Neural crest cell (in vitro differentiated cells): ENCODE measurements around the gene KMT2E. TPM values are rescaled to one million over a fixed set of nuclear protein-coding genes. Genes with fewer than 3 reads are reported as not detected.
A peak's percentile ranks its signal among the peaks of the same experiment; 100 is the strongest.
"Not testable (repeated sequence)": the region's sequence is repeated elsewhere in the genome, so short reads cannot be mapped to it uniquely, and the experiment has no call there.

Experiments
- DNase-seq: peaks from one replicate; pipeline ENCODE4 v3.0.0; 2021; ENCODE audit warnings: low read depth, mixed read lengths, low spot score
- H3K27ac Mint-ChIP-seq: one replicate; pipeline ENCODE4 v1.8.0; 2021; ENCODE audit warnings: mild to moderate bottlenecking, mixed read lengths; ENCODE audit not compliant: unreplicated experiment
- H3K27me3 Mint-ChIP-seq: 2 replicates; pipeline ENCODE4 v1.8.0; 2021; ENCODE audit warnings: low read depth, mild to moderate bottlenecking, mixed read lengths
- H3K36me3 Mint-ChIP-seq: 2 replicates; pipeline ENCODE4 v1.8.0; 2021; ENCODE audit warnings: low read depth, mild to moderate bottlenecking, mixed read lengths
- H3K4me1 Mint-ChIP-seq: 2 replicates; pipeline ENCODE4 v1.8.0; 2021; ENCODE audit warnings: mixed read lengths
- H3K4me3 Mint-ChIP-seq: one replicate; pipeline ENCODE4 v1.8.0; 2021; ENCODE audit warnings: mild to moderate bottlenecking, mixed read lengths
- H3K9me3 Mint-ChIP-seq: 2 replicates; pipeline ENCODE4 v1.8.0; 2021; ENCODE audit warnings: mixed read lengths
- CTCF ChIP-seq: fragments of 200-600 bp; sonication (generic); conservative IDR thresholded peaks from 2 replicates; pipeline ENCODE4 v1.5.0; 2021; ENCODE audit warnings: antibody characterized with exemption, mild to moderate bottlenecking
- total RNA-seq: library from RNA; stranded (reverse); gene quantifications from 2 replicates; pipeline ENCODE4 v1.2.1, GENCODE V29; 2021

KMT2E gene
- total RNA-seq, 1 donor from 2014 or later, result 75.5 TPM

DNA sequence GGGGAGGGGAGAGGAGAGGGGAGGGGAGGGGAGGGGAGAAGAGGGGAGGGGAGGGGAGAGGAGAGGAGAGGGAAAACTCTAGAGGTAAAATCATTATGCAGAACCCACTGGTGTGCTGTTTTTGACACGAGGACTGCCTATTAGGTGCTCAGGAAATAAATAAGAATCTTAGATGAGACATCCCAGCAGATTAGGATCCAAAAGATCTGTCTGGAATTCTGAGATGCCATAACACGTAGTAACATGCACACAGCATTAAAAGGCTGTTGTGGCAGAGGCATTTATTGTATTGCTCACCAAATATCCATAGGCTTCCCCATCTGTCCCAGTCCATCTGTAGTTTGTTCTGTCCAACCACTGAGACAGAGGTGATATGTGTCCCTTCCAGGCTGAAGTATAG, 40.8 kb upstream of the KMT2E start:
- Mint-ChIP-seq H3K4me3 (peak overlapping the region; percentile 15), H3K27ac (no peak overlapping the region), H3K27me3 (no peaks in the 10 kb centered on the region), H3K9me3 (no peaks in the 10 kb centered on the region), H3K36me3 (peaks cover 5% of the 10 kb centered on the region), H3K4me1 (peaks cover 35% of the 10 kb centered on the region)
- no peak for DNase-seq
- no peak for TF ChIP-seq CTCF

DNA sequence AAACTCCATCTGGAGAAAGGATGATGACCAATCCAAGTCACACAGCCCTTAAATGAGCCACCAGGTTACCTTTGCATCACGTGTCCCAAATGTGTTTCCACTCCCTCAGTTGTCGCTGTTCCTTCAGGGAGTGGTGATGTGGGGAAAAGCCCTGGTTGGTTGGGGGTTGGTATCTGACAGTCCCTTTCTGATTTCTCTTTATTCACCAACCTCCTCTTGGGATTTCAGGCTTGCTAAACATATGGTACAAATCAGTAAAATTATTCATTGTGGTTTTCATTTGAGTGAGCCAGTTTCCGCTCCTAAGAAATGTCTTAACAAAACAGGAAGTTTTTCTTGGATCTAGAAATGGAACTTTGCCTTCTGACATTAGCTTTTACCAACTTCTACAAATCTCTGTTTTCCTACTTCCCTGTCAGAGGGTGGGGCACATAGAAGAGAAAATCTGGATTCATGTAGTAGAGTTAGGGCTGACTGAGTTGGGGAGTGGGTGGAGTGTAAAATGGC, 40.0 kb upstream of the KMT2E start:
- Mint-ChIP-seq H3K27me3 (no peaks in the 10 kb centered on the region), H3K9me3 (no peaks in the 10 kb centered on the region), H3K4me3 (no peak overlapping the region), H3K27ac (no peak overlapping the region), H3K36me3 (peaks cover 5% of the 10 kb centered on the region), H3K4me1 (peaks cover 42% of the 10 kb centered on the region)
- TF ChIP-seq CTCF, result no peak
- no peak for DNase-seq

GRCh38 chr7:104975553-104975952, 38.5 kb upstream of the KMT2E start:
- not testable (repeated sequence) for H3K27ac Mint-ChIP-seq, H3K36me3 Mint-ChIP-seq, H3K9me3 Mint-ChIP-seq, H3K27me3 Mint-ChIP-seq, H3K4me3 Mint-ChIP-seq, DNase-seq
- H3K4me1 Mint-ChIP-seq, result peaks cover 58% of the 10 kb centered on the region

GRCh38 chr7:104976966-104977636, 36.9 kb upstream of the KMT2E start:
- peaks cover 60% of the 10 kb centered on the region for H3K4me1 Mint-ChIP-seq
- no peak for DNase-seq
- H3K9me3 Mint-ChIP-seq, result no peaks in the 10 kb centered on the region
- no peaks in the 10 kb centered on the region for H3K27me3 Mint-ChIP-seq
- no peak for TF ChIP-seq CTCF
- no peak overlapping the region for H3K27ac Mint-ChIP-seq
- peak overlapping the region; percentile 21 for H3K4me3 Mint-ChIP-seq
- peaks cover 5% of the 10 kb centered on the region for H3K36me3 Mint-ChIP-seq

- Mint-ChIP-seq H3K36me3 (peaks cover 5% of the 10 kb centered on the region), H3K4me3 (no peak overlapping the region), H3K9me3 (no peaks in the 10 kb centered on the region), H3K27ac (no peak overlapping the region), H3K27me3 (no peaks in the 10 kb centered on the region), H3K4me1 (peaks cover 67% of the 10 kb centered on the region)
- no peak for DNase-seq
- TF ChIP-seq CTCF, result no peak
Measured at GRCh38 chr7:104978460-104978859, 35.5 kb upstream of the KMT2E start.

DNA sequence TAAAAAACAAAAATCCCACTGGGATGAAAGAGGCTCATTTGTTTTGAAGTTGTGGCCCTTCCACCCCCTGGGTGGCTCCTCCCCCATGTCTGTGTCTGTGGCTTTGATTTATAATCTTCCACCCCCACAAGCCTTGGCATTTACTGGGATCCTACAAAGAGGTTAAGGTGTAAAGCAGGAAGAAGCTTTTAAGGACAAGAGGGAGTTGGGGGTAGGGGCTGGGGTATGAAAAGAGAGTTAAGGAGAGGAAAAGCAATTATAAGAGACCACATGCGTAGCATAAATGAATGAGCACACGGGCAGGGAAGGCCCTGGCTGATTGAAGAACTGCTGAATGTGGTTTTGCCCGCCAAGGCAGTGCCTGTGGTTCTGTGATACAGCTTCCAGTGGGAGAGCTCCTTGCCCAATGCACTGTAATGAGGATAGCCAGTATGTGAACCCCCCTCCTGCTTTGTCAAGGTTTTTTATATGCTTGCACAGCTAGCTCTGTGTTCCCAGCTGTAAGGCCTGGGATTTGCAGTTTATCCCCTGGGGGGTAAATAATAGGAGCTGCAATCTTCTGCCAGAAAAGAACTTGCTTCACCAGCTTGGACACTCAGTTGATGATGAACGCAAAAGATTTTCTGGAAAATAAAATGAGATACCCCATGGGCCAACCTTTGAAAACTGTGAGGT, 34.7 kb upstream of the KMT2E start:
- H3K4me3 Mint-ChIP-seq, result peak overlapping the region; percentile 85
- peak overlapping the region; percentile 91 for H3K27ac Mint-ChIP-seq
- H3K36me3 Mint-ChIP-seq, result peaks cover 3% of the 10 kb centered on the region
- H3K27me3 Mint-ChIP-seq, result no peaks in the 10 kb centered on the region
- no peak for TF ChIP-seq CTCF
- peaks cover 69% of the 10 kb centered on the region for H3K4me1 Mint-ChIP-seq
- no peaks in the 10 kb centered on the region for H3K9me3 Mint-ChIP-seq
- no peak for DNase-seq
